Right lobe of liver (tissue), 6 donors: ENCODE data around the gene TMEM154. TPM values are rescaled to one million over a fixed set of nuclear protein-coding genes. Genes with fewer than 3 reads are reported as not detected.

Source experiments
- ATAC-seq, 4 donors: fragments of 200-7000 bp; cut with Tn5 transposase; one replicate each; pipeline ENCODE4 v1.9.1; 2020; ENCODE audit warnings: mild to moderate bottlenecking in 4 of 4, moderate library complexity in 4 of 4
- DNase-seq, 3 donors: peaks; one replicate each; pipeline ENCODE4 v3.0.0-alpha.2; 2020
- H3K27ac ChIP-seq, 3 donors: fragments of 200-600 bp; one replicate each; pipeline ENCODE4 v1.8.0; 2022
- H3K27me3 ChIP-seq, 2 donors: fragments of 200-600 bp; one replicate each; pipeline ENCODE4 v1.8.0; 2022
- H3K36me3 ChIP-seq, 4 donors: fragments of 200-600 bp; sonication (generic) in 1 of 4; one replicate each; pipeline versions ENCODE4 v1.5.1 to v1.8.0; 2017 to 2022; ENCODE audit warnings: control low read depth in 1 of 4
- H3K4me1 ChIP-seq, 4 donors: fragments of 200-600 bp; sonication (generic) in 1 of 4; one replicate each; pipeline versions ENCODE4 v1.5.1 to v1.8.0; 2017 to 2022; ENCODE audit warnings: control low read depth in 1 of 4
- H3K4me3 ChIP-seq, 3 donors: fragments of 200-600 bp; one replicate each; pipeline ENCODE4 v1.8.0; 2022
- H3K9me3 ChIP-seq, 4 donors: fragments of 200-600 bp; sonication (generic) in 1 of 4; one replicate each; pipeline versions ENCODE4 v1.5.1 to v1.8.0; 2017 to 2022; ENCODE audit warnings: control low read depth in 1 of 4
- POLR2A ChIP-seq: fragments of 450-650 bp; IDR thresholded peaks from one replicate; pipeline ENCODE4 v1.6.1; 2017; ENCODE audit warnings: antibody characterized with exemption, mild to moderate bottlenecking
- WGBS: methylation state at CpG from one replicate; pipeline ENCODE4 v1.1.6; 2018; ENCODE audit warnings: low coverage, low lambda C conversion rate; ENCODE audit not compliant: insufficient coverage; ENCODE audit errors: missing lambda C conversion rate; 5-methylcytosine and 5-hydroxymethylcytosine counted together
- intact Hi-C, 2 donors: fragments of 100-400 bp; cut with DNase I; formaldehyde crosslinking; loops; one replicate each; pipeline versions ENCODE4 v1.11.2 to v1.14.1; 2022
- total RNA-seq, 6 experiments: library from RNA; depleted of rRNA in 2 of 6; stranded (reverse); fragments of >200 nt in 2 of 6; fragmentation: NEBNext Ultra II Directional in 3 of 6; extraction: Animal tissue kit (Norgen Biotek cat#: 25700) in 3 of 6; gene quantifications; one replicate each; pipeline versions ENCODE4 v1.1.0 to v1.2.4, GENCODE V29; 2016 to 2023
- TF ChIP-seq, protein P1 (sequence below), 4 donors: fragments of 200-600 bp in 3 of 4; fragments of 450-650 bp in 1 of 4; IDR thresholded peaks; one replicate each; pipeline versions ENCODE4 v1.5.1 to v1.8.0; 2016 to 2022; ENCODE audit warnings: antibody characterized with exemption in 4 of 4, mild to moderate bottlenecking in 2 of 4
- donor health status: DM: no; HTN: yes; CAD: no.
- donor health status: DM: no; HTN: no; CAD: no.
- donor health status: DM: no; HTN: no; CAD: no.
- donor health status: DM: no; HTN: yes; CAD: no.
- donor health status: DM: no; HTN: yes; CAD: no.

Gene TMEM154
- total RNA-seq, 6 experiments from 2014 or later, result 0.64 to 6.7 (median 2.9) TPM

DNA sequence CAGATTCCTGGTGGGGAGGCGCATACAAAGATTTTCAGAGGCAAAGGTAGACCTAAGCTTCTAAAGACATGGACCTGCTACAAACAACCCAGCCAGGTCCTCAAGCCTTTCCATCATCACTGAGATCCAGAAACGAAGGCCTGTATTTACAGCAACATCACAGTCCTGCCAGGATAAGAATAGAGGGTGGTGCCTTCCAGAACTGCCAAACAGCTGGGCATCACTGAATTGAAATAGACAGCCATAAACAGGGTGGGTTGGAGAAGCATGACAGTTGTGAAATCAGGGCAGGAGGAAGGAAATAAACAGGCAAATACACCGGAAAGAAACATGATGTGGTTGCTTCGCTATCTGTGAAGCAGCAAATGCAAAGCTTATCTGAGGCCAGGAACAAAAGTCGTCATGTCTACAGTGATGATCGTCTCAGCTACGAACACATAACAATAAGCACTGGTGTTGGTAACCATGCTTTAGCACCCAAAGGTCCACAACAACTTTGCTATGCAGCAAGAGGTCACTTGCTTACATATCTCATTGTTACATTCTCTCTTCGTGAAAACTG, 6.7 kb upstream of the TMEM154 start:
- no peak for DNase-seq
- Histone ChIP-seq H3K36me3 (no peaks in the 10 kb centered on the region), H3K9me3 (no peaks in the 10 kb centered on the region), H3K4me3 (no peak overlapping the region), H3K4me1 (no peaks in the 10 kb centered on the region), H3K27ac (no peak overlapping the region), H3K27me3 (no peaks in the 10 kb centered on the region)
- 66% methylated on average over 8 of the region's 8 CpGs for WGBS
- TF ChIP-seq, protein P1, sequence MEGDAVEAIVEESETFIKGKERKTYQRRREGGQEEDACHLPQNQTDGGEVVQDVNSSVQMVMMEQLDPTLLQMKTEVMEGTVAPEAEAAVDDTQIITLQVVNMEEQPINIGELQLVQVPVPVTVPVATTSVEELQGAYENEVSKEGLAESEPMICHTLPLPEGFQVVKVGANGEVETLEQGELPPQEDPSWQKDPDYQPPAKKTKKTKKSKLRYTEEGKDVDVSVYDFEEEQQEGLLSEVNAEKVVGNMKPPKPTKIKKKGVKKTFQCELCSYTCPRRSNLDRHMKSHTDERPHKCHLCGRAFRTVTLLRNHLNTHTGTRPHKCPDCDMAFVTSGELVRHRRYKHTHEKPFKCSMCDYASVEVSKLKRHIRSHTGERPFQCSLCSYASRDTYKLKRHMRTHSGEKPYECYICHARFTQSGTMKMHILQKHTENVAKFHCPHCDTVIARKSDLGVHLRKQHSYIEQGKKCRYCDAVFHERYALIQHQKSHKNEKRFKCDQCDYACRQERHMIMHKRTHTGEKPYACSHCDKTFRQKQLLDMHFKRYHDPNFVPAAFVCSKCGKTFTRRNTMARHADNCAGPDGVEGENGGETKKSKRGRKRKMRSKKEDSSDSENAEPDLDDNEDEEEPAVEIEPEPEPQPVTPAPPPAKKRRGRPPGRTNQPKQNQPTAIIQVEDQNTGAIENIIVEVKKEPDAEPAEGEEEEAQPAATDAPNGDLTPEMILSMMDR (IDR thresholded peaks at IDR 0.05), result no peak
- no peak for TF ChIP-seq POLR2A
- ATAC-seq, result no peak
- intact Hi-C loops, result no loop called here

DNA sequence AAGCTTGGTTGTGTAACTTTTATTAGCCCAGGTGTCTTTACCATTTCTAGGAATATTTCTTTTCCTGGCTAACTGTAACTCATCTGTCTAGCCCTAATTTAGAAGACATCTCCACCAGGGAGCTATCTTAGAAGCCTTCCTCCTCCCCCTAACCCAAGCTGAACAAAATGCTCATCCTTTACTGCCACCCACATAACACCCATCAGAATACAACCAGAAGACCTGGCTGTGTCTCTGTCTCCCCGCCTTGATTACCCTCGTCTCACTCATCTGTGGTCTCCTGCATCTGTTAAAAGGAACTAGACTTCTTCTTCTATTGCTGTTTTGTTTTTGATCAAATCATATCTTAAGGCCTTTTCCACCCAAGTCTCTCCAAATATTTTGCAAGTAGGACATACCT, 4.8 kb upstream of the TMEM154 start:
- peaks cover 0 to 6% (median 0%) of the 10 kb centered on the region in 4 donors for H3K4me1 ChIP-seq
- DNase-seq, result no peak
- intact Hi-C loops, result no loop called here
- no peak overlapping the region for H3K27ac ChIP-seq
- no peak for ATAC-seq
- no peak overlapping the region for H3K4me3 ChIP-seq
- TF ChIP-seq POLR2A, result no peak
- TF ChIP-seq, protein P1 (IDR thresholded peaks at IDR 0.05), result no peak
- no peaks in the 10 kb centered on the region for H3K27me3 ChIP-seq
- no peaks in the 10 kb centered on the region for H3K36me3 ChIP-seq
- no peaks in the 10 kb centered on the region for H3K9me3 ChIP-seq
- WGBS, result 81% methylated on average over 2 of the region's 2 CpGs

DNA sequence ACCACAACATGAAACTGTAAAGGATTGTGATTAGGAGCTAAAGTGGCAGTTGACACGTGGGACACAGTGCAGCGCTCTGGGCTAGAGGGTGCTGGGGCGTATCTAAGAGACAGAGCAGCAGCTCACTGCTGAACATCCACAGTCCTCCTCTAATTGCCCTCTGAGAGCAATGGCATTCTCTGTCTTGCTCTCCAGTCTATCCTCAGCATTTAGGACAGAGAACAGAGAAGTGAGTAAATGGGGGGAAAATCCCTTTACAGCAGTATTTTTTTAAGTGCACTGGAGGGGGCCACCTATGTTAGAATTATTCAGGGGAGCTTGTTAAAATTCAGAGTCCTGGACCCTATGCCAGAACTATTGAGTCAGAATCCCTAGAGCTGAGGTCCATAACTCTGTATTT, 4.2 kb upstream of the TMEM154 start:
- H3K27ac ChIP-seq, result no peak overlapping the region
- H3K36me3 ChIP-seq, result no peaks in the 10 kb centered on the region
- ATAC-seq (no peak), DNase-seq (no peak)
- peaks cover 0 to 10% (median 0%) of the 10 kb centered on the region in 4 donors for H3K4me1 ChIP-seq
- WGBS, result 73% methylated on average over 2 of the region's 3 CpGs
- no peak overlapping the region for H3K4me3 ChIP-seq
- H3K9me3 ChIP-seq, result no peaks in the 10 kb centered on the region
- TF ChIP-seq POLR2A, result no peak
- TF ChIP-seq, protein P1 (IDR thresholded peaks at IDR 0.05), result no peak
- H3K27me3 ChIP-seq, result no peaks in the 10 kb centered on the region
- intact Hi-C loops, result no loop called here

DNA sequence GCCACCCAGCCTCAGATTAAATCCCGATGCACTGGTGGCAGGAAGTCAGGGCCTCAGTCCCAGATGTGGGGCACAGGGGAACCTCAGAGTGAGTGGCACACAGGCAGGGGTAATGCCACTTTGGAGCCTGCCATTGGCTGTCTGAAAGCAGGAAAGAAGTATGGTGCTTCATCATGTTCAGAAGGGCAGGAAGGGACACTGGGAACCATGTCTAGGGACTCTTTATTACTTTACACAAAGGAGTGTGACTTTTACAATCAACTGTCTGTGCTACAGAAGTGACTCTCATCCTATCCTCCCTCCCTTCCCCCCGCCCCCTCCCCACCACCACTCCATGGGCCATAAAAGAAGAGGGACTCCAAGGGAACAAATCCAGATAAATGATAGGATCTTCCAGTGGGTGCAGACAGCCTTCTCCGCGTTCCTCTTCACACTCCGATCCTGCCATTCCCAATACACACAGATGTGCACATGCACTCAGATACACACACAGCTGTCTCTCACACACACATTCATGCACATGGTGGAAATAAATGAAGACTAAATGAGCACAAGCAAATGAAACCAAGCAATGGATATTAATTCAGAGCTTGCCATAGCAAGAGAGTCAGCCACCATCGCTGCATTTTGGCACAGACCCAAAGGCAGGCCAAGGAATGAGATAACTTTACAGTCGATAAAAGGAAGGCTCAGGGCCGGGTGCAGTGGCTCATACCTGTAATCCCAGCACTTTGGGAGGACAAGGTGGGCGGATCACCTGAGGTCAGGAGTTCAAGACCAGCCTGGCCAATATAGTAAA, 2.5 kb upstream of the TMEM154 start:
- no peak for DNase-seq
- Histone ChIP-seq H3K27me3 (no peaks in the 10 kb centered on the region), H3K4me3 (no peak overlapping the region), H3K4me1 (peaks cover 0 to 10% (median 0%) of the 10 kb centered on the region in 4 donors), H3K36me3 (no peaks in the 10 kb centered on the region), H3K27ac (no peak overlapping the region), H3K9me3 (no peaks in the 10 kb centered on the region)
- 74% methylated on average over 8 of the region's 9 CpGs for WGBS
- intact Hi-C loops, result no loop called here
- TF ChIP-seq POLR2A, result no peak
- TF ChIP-seq, protein P1 (IDR thresholded peaks at IDR 0.05), result no peak
- no peak for ATAC-seq
